ENCODE data around the gene OXCT1. TPM values are rescaled to one million over a fixed set of nuclear protein-coding genes. Genes with fewer than 3 reads are reported as not detected.

Gene OXCT1
- total RNA-seq, 3 donors from 2014 or later, result 8.9 to 27.0 (median 14.9) TPM

DNA sequence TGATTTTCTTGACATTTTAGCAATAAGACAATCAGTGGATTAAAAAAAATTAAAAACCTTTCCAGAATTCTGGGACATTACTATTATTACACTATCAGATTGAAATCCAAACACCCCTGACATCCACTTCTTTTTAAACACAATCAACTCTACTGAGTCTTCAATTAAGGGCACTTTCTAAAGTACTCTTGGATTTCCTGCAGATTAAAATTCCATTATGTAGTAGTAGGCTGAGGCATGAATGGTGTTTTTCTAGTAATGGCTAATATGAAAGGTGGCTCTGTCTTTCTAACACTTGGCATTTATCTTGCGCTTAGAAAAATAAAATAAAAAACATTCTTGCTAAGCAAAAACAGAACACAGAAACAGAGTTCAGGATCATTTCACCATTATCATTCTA, 107.8 kb downstream of the OXCT1 start:
- Histone ChIP-seq H3K9me3 (no peaks in the 10 kb centered on the region), H3K4me1 (ENCODE audit: low read depth) (no peaks in the 10 kb centered on the region), H3K36me3 (ENCODE audit: low read depth) (no peaks in the 10 kb centered on the region), H3K4me3 (no peak overlapping the region)
- intact Hi-C loops (cut with DNase I, micrococcal nuclease), result no loop called here
- DNase-seq (no peak), ATAC-seq (no peak)
- TF ChIP-seq, protein P1, sequence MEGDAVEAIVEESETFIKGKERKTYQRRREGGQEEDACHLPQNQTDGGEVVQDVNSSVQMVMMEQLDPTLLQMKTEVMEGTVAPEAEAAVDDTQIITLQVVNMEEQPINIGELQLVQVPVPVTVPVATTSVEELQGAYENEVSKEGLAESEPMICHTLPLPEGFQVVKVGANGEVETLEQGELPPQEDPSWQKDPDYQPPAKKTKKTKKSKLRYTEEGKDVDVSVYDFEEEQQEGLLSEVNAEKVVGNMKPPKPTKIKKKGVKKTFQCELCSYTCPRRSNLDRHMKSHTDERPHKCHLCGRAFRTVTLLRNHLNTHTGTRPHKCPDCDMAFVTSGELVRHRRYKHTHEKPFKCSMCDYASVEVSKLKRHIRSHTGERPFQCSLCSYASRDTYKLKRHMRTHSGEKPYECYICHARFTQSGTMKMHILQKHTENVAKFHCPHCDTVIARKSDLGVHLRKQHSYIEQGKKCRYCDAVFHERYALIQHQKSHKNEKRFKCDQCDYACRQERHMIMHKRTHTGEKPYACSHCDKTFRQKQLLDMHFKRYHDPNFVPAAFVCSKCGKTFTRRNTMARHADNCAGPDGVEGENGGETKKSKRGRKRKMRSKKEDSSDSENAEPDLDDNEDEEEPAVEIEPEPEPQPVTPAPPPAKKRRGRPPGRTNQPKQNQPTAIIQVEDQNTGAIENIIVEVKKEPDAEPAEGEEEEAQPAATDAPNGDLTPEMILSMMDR (IDR thresholded peaks at IDR 0.05), result no peak

DNA sequence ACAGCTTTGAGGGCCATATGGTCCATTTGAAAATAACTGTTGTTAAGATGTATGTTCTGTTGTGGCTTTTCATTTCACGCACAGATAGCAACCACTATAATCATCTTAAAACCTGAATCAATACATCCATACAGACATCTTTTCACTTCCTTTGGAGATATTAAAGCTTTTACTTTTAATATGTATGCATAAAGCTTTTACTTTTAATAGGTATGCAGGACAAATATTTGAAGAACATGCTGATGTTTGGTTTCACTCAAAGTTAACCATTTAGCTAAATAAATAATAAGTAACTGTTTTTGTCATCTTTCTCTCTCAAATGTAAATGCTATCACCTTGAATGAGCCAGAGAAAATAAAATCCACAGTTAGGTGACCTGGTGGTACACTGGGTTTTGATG, 108.6 kb downstream of the OXCT1 start:
- H3K9me3 ChIP-seq, result no peaks in the 10 kb centered on the region
- no peaks in the 10 kb centered on the region for H3K36me3 ChIP-seq (ENCODE audit: low read depth)
- DNase-seq (no peak), ATAC-seq (no peak)
- intact Hi-C loops (cut with DNase I, micrococcal nuclease), result no loop called here
- TF ChIP-seq, protein P1 (IDR thresholded peaks at IDR 0.05), result no peak
- H3K4me1 ChIP-seq (ENCODE audit: low read depth), result no peaks in the 10 kb centered on the region
- no peak overlapping the region for H3K4me3 ChIP-seq

DNA sequence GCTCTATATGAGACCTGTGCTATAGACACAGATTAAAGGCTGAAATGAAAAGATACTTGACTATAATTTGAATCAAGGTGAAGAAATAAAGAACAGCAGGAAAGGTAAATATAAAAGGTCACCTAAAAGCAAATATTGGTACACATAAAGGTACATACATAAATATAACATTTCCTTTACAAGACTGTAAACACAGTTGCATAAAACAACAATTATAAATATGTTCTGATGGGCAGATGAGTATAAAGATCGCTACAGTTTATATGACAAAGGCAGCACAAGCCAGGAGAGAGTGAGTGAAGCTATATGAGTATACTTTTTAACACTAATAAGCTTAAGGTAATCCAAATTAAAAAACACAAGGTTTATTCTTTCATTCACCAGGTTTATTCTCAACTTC, 114.5 kb downstream of the OXCT1 start:
- TF ChIP-seq, protein P1 (IDR thresholded peaks at IDR 0.05), result no peak
- ATAC-seq, result peak; percentile 31
- intact Hi-C loops (cut with DNase I, micrococcal nuclease), result no loop called here
- Histone ChIP-seq H3K4me1 (ENCODE audit: low read depth) (peaks cover 10% of the 10 kb centered on the region), H3K4me3 (no peak overlapping the region), H3K9me3 (no peaks in the 10 kb centered on the region), H3K36me3 (ENCODE audit: low read depth) (no peaks in the 10 kb centered on the region)
- no peak for DNase-seq

DNA sequence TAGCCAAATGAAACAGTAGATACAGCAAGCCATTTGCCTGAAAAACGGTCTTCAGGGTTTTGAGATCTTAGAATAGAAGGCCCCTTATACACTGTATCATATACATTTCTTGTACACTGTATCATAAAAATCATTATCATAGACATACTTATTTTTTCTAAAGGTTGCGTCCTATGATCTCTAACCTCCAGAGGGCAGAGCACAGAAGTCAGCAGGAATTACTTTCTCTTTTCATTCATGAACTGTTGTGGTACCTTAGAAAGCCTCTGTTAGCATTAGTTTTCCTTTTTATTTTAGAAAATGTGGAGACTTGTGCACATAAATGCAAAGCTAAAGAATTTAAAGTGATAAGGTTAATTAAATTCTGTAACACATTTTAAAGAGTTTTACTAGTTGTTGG, 115.4 kb downstream of the OXCT1 start:
- ATAC-seq (peak; percentile 70), DNase-seq (peak in 1 of 3 donors; percentile 12)
- Histone ChIP-seq H3K9me3 (no peaks in the 10 kb centered on the region), H3K4me1 (ENCODE audit: low read depth) (peaks cover 10% of the 10 kb centered on the region), H3K4me3 (no peak overlapping the region), H3K36me3 (ENCODE audit: low read depth) (no peaks in the 10 kb centered on the region)
- intact Hi-C loops (cut with DNase I, micrococcal nuclease), result no loop called here
- TF ChIP-seq, protein P1 (IDR thresholded peaks at IDR 0.05), result no peak

DNA sequence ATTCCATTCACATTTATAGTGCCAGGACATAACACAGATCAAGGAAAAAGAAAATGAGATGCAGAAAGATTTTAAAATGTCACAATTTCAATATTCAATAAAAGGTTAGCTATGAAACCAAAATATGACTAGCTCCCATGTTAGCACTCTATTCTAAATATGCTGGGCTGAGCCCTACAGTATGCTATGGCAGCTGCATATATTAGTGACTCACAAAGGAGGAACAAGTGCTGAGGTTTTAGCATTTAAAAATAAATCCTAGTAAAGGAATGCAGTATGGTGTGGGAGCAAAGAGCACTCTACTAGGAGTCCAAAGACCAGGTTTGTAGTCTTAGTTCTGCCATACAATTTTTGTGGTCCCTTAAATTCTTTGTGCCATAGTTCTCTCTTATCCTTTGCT, 118.4 kb downstream of the OXCT1 start:
- TF ChIP-seq, protein P1 (IDR thresholded peaks at IDR 0.05), result no peak
- H3K9me3 ChIP-seq, result no peaks in the 10 kb centered on the region
- DNase-seq (no peak), ATAC-seq (peak; percentile 38)
- H3K36me3 ChIP-seq (ENCODE audit: low read depth), result no peaks in the 10 kb centered on the region
- H3K4me3 ChIP-seq, result no peak overlapping the region
- peaks cover 10% of the 10 kb centered on the region for H3K4me1 ChIP-seq (ENCODE audit: low read depth)
- intact Hi-C loops (cut with DNase I, micrococcal nuclease), result no loop called here

DNA sequence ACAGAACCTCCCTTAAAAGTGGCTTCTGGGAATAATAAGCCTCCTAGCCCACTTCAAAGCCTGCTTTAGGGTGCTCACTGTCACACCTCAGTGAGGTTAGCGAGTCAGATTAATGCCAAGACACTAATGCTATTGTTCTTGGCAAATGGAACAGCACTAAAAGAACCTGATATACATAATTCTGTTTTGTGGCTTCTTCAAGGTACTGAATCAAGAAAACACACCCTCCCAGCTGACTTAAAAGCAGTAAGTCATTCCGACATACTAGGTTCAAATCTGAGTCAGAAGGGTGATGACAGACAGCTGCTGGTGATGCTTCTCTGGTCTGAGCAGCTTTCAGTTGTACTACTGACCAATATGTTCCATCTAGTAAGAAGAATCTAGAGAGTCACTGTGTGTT, 121.6 kb downstream of the OXCT1 start:
- intact Hi-C loops (cut with DNase I, micrococcal nuclease), result no loop called here
- no peaks in the 10 kb centered on the region for H3K9me3 ChIP-seq
- ATAC-seq, result no peak
- TF ChIP-seq, protein P1 (IDR thresholded peaks at IDR 0.05), result no peak
- DNase-seq, result no peak
- no peaks in the 10 kb centered on the region for H3K36me3 ChIP-seq (ENCODE audit: low read depth)
- H3K4me3 ChIP-seq, result no peak overlapping the region
- H3K4me1 ChIP-seq (ENCODE audit: low read depth), result no peaks in the 10 kb centered on the region
